Neuronal stem cell (in vitro differentiated cells): ENCODE measurements around the gene GBX1.

Source experiments
- DNase-seq: peaks from one replicate; pipeline ENCODE4 v3.0.0-alpha.2; 2013; ENCODE audit warnings: low spot score
- H2AFZ ChIP-seq: one replicate; pipeline ENCODE4 v1.6.1; 2013; ENCODE audit warnings: mild to moderate bottlenecking, low read length, inconsistent platforms
- H2AK5ac ChIP-seq: 2 replicates; pipeline ENCODE4 v1.6.1; 2013; ENCODE audit warnings: low read depth, mild to moderate bottlenecking, inconsistent platforms, low read length, moderate library complexity, mixed read lengths
- H2BK120ac ChIP-seq: 2 replicates; pipeline ENCODE4 v1.6.1; 2013; ENCODE audit warnings: low read depth, mild to moderate bottlenecking, inconsistent platforms, low read length, moderate library complexity, mixed read lengths
- H2BK12ac ChIP-seq: one replicate; pipeline ENCODE4 v1.6.1; 2013; ENCODE audit warnings: low read length, inconsistent platforms
- H2BK15ac ChIP-seq: 2 replicates; pipeline ENCODE4 v1.6.1; 2013; ENCODE audit warnings: mild to moderate bottlenecking, low read length, inconsistent platforms, mixed read lengths
- H2BK5ac ChIP-seq: one replicate; pipeline ENCODE4 v1.6.1; 2013; ENCODE audit warnings: inconsistent platforms, mild to moderate bottlenecking, low read length, moderate library complexity
- H3K14ac ChIP-seq: one replicate; pipeline ENCODE4 v1.6.1; 2013; ENCODE audit warnings: low read length, inconsistent platforms
- H3K18ac ChIP-seq: 2 replicates; pipeline ENCODE4 v1.6.1; 2013; ENCODE audit warnings: low read length, inconsistent platforms
- H3K23ac ChIP-seq: 2 replicates; pipeline ENCODE4 v1.6.1; 2013; ENCODE audit warnings: low read depth, mild to moderate bottlenecking, mixed read lengths, low read length, inconsistent platforms; ENCODE audit not compliant: poor library complexity
- H3K27ac ChIP-seq: replicated peaks from 3 replicates; pipeline ENCODE4 v1.5.1; 2013; ENCODE audit warnings: low read length, inconsistent platforms
- H3K27me3 ChIP-seq, 3 experiments: 2 replicates each; pipeline ENCODE4 v1.6.1; 2013; ENCODE audit warnings: low read length in 3 of 3, mild to moderate bottlenecking in 2 of 3, inconsistent platforms in 1 of 3, low read depth in 1 of 3, mixed read lengths in 1 of 3, moderate library complexity in 1 of 3; ENCODE audit not compliant: control insufficient read depth in 3 of 3, insufficient read depth in 3 of 3
- H3K36me3 ChIP-seq, 2 donors: replicated peaks in 1 of 2; 2 replicates each; pipeline ENCODE4 v1.6.1; 2013; ENCODE audit warnings: low read length in 2 of 2; ENCODE audit not compliant: control insufficient read depth in 2 of 2, insufficient read depth in 2 of 2
- H3K4ac ChIP-seq: 2 replicates; pipeline ENCODE4 v1.6.1; 2013; ENCODE audit warnings: inconsistent platforms, mild to moderate bottlenecking, low read length, moderate library complexity
- H3K4me1 ChIP-seq, 2 donors: 1 replicate in 1 of 2; 2 replicates in 1 of 2; pipeline ENCODE4 v1.6.1; 2013; ENCODE audit warnings: low read length in 2 of 2, low read depth in 1 of 2; ENCODE audit not compliant: control insufficient read depth in 2 of 2, insufficient read depth in 1 of 2
- H3K4me2 ChIP-seq: one replicate; pipeline ENCODE4 v1.6.1; 2013; ENCODE audit warnings: mild to moderate bottlenecking, low read length, inconsistent platforms; ENCODE audit not compliant: insufficient read depth, poor library complexity, severe bottlenecking
- H3K4me3 ChIP-seq, 2 donors: 2 replicates each; pipeline ENCODE4 v1.5.1; 2013; ENCODE audit warnings: low read length in 2 of 2, mild to moderate bottlenecking in 2 of 2, inconsistent platforms in 1 of 2, moderate library complexity in 1 of 2
- H3K79me1 ChIP-seq: one replicate; pipeline ENCODE4 v1.6.1; 2013; ENCODE audit warnings: low read depth, mild to moderate bottlenecking, inconsistent platforms, low read length, moderate library complexity
- H3K9ac ChIP-seq: one replicate; pipeline ENCODE4 v1.6.1; 2013; ENCODE audit warnings: mild to moderate bottlenecking, low read depth, low read length, inconsistent platforms; ENCODE audit not compliant: poor library complexity
- H3K9me3 ChIP-seq, 2 donors: replicated peaks in 1 of 2; 2 replicates each; pipeline versions ENCODE3 to v1.6.1; 2013; ENCODE audit warnings: low read length in 2 of 2, mild to moderate bottlenecking in 2 of 2, inconsistent platforms in 1 of 2, low read depth in 1 of 2, mixed read lengths in 1 of 2, moderate library complexity in 1 of 2; ENCODE audit not compliant: control insufficient read depth in 2 of 2, insufficient read depth in 1 of 2
- H4K8ac ChIP-seq: one replicate; pipeline ENCODE4 v1.6.1; 2013; ENCODE audit warnings: low read depth, mild to moderate bottlenecking, inconsistent platforms, low read length, moderate library complexity
- H4K91ac ChIP-seq: one replicate; pipeline ENCODE4 v1.6.1; 2013; ENCODE audit warnings: low read length, low read depth, mild to moderate bottlenecking, inconsistent platforms; ENCODE audit not compliant: poor library complexity
- WGBS, 2 donors: extraction: QIAGEN DNeasy Blood & Tissue Kit; methylation state at CpG; one replicate each; pipeline ENCODE4 v1.1.7; 2013; ENCODE audit warnings: missing lambda C conversion rate in 2 of 2, mixed read lengths in 1 of 2; ENCODE audit not compliant: insufficient read length in 2 of 2, insufficient replicate concordance in 1 of 2; ENCODE audit errors: extremely low coverage in 2 of 2; 5-methylcytosine and 5-hydroxymethylcytosine counted together

The GBX1 gene

GRCh38 chr7:151115836-151116418 is 51.6 kb downstream of the GBX1 start:
- Histone ChIP-seq H3K23ac (peak overlapping the region; percentile 60), H3K27ac (no peak overlapping the region), H2AFZ (no peak overlapping the region), H3K4me3 (peak overlapping the region in 1 of 2 donors; percentile 80), H3K9me3 (peaks cover 0 to 1% of the 10 kb centered on the region in 2 donors), H3K27me3 (peaks cover 0 to 3% (median 0%) of the 10 kb centered on the region in 3 experiments), H3K18ac (no peak overlapping the region), H3K9ac (peak overlapping the region; percentile 63), H3K4me1 (peaks cover 11 to 19% of the 10 kb centered on the region in 2 donors), H3K14ac (peak overlapping the region; percentile 14), H3K4ac (no peak overlapping the region), H2BK5ac (no peak overlapping the region), H4K8ac (no peak overlapping the region), H2BK120ac (no peak overlapping the region), H3K36me3 (peaks cover 30 to 41% of the 10 kb centered on the region in 2 donors), H3K4me2 (peak overlapping the region; percentile 90), H2AK5ac (peak overlapping the region; percentile 64), H4K91ac (no peak overlapping the region), H3K79me1 (peaks cover 35% of the 10 kb centered on the region), H2BK12ac (no peak overlapping the region), H2BK15ac (no peak overlapping the region)
- DNase-seq = no peak
- WGBS, 2 donors = no CpG with 5 or more reads among the region's 14 CpGs

- H3K4me2 ChIP-seq = peak overlapping the region; percentile 90
- H3K23ac ChIP-seq = no peak overlapping the region
- WGBS, 2 donors = no CpG with 5 or more reads among the region's 114 CpGs
- H2AK5ac ChIP-seq = peak overlapping the region; percentile 64
- DNase-seq = no peak
- H3K79me1 ChIP-seq = peaks cover 35% of the 10 kb centered on the region
- H3K9ac ChIP-seq = peak overlapping the region; percentile 79
- peaks cover 0 to 1% of the 10 kb centered on the region in 2 donors for H3K9me3 ChIP-seq
- H4K8ac ChIP-seq = no peak overlapping the region
- no peak overlapping the region for H3K4ac ChIP-seq
- H2AFZ ChIP-seq = no peak overlapping the region
- H3K4me1 ChIP-seq = peaks cover 11 to 22% of the 10 kb centered on the region in 2 donors
- H2BK120ac ChIP-seq = no peak overlapping the region
- peak overlapping the region; percentile 42 for H3K18ac ChIP-seq
- no peak overlapping the region for H4K91ac ChIP-seq
- no peak overlapping the region for H3K14ac ChIP-seq
- peaks cover 24 to 34% of the 10 kb centered on the region in 2 donors for H3K36me3 ChIP-seq
- H3K27ac ChIP-seq = no peak overlapping the region
- H2BK12ac ChIP-seq = no peak overlapping the region
- peak overlapping the region in 1 of 2 donors; percentile 80 for H3K4me3 ChIP-seq
- H3K27me3 ChIP-seq = peaks cover 0 to 3% (median 0%) of the 10 kb centered on the region in 3 experiments
- H2BK15ac ChIP-seq = no peak overlapping the region
- H2BK5ac ChIP-seq = no peak overlapping the region
Observed at GRCh38 chr7:151115121-151115835, 52.2 kb downstream of the GBX1 start.

DNA sequence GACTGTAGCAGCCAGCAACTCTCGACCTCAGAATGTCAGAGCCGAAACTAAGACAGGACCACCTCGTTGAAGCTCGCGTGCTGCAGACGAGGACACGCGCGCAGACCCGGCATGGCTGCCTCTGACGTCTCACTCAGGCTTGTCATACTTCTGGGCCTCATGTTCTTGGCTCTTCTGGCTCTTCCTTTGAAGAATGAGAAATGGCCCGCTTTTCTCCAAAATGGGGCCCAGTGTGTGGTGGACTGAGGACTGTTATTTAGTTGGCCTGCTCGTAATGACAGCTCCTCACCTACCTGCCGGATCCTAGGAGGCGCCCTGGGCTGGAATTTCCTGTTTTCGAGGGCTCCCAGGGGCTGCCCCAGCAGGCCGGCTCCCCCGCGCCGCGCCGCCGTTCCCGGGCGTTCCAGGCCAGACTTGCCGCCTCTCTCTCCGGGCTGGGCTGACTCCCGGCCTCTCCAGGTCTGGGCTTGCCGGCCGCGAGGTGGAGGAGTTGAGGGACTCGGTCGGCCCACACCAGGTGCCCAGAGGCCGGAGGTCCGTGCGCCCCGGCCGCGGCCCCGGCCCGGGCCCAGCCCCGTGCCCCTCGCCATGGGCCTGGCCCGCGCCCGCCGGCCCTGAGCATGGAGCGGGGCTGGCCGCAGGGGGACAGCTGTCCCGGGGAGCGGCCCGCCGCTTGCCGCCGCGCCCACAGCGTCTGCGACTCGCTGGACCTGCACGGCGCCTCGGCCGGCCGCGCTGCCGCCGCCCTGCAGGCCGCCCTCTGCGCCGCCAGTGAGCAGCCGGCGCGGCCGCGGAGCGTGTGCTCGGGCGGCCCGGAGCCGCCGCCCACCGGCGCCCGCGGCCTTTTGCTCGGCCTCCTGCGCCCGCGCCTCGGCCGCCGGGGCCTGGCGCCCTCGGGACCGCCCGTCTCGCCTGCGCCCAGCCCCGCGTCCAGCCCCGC is 53.1 kb downstream of the GBX1 start:
- Histone ChIP-seq H2BK15ac (no peak overlapping the region), H4K91ac (no peak overlapping the region), H3K14ac (no peak overlapping the region), H3K4ac (no peak overlapping the region), H3K79me1 (peaks cover 29% of the 10 kb centered on the region), H3K4me2 (peak overlapping the region; percentile 90), H4K8ac (no peak overlapping the region), H3K9ac (peak overlapping the region; percentile 33), H3K23ac (no peak overlapping the region), H3K27me3 (peaks cover 0 to 3% (median 0%) of the 10 kb centered on the region in 3 experiments), H2BK120ac (peak overlapping the region; percentile 11), H3K18ac (peak overlapping the region; percentile 52), H2BK12ac (no peak overlapping the region), H2AK5ac (peak overlapping the region; percentile 86), H3K36me3 (peaks cover 20 to 26% of the 10 kb centered on the region in 2 donors), H2BK5ac (no peak overlapping the region), H2AFZ (no peak overlapping the region), H3K4me3 (peak overlapping the region in 1 of 2 donors; percentile 80), H3K9me3 (peaks cover 0 to 1% of the 10 kb centered on the region in 2 donors), H3K4me1 (peaks cover 11 to 22% of the 10 kb centered on the region in 2 donors), H3K27ac (peak overlapping the region; percentile 55)
- no peak for DNase-seq
- no CpG with 5 or more reads among the region's 101 CpGs for WGBS, 2 donors
